Gastrocnemius medialis (tissue), 4 donors: ENCODE measurements around the gene MEOX2. TPM values are rescaled to one million over a fixed set of nuclear protein-coding genes. Genes with fewer than 3 reads are reported as not detected.
A peak's percentile ranks its signal among the peaks of the same experiment; 100 is the strongest.

Experiments
- ATAC-seq, 2 donors: fragments of 150-250 bp; one replicate each; pipeline ENCODE4 v1.9.1; 2016
- DNase-seq, 2 donors: peaks; one replicate each; pipeline ENCODE4 v3.0.0-alpha.2; 2019
- H3K27ac ChIP-seq, 4 donors: fragments of 200-600 bp; sonication (generic); 1 replicate in 1 of 4; 2 replicates in 3 of 4; pipeline ENCODE4 v1.5.1; 2016 to 2018; ENCODE audit warnings: mild to moderate bottlenecking in 2 of 4, moderate library complexity in 1 of 4
- H3K27me3 ChIP-seq, 3 donors: fragments of 200-600 bp; sonication (generic) in 2 of 3; 1 replicate in 1 of 3; 2 replicates in 2 of 3; pipeline versions ENCODE4 v1.5.1 to v1.6.0; 2016 to 2019; ENCODE audit warnings: mild to moderate bottlenecking in 1 of 3, moderate library complexity in 1 of 3
- H3K36me3 ChIP-seq, 2 donors: fragments of 200-600 bp; sonication (generic) in 1 of 2; one replicate each; pipeline ENCODE4 v1.5.1; 2017 to 2018
- H3K4me1 ChIP-seq, 2 donors: fragments of 200-600 bp; sonication (generic) in 1 of 2; one replicate each; pipeline ENCODE4 v1.5.1; 2016 to 2017; ENCODE audit warnings: mild to moderate bottlenecking in 2 of 2
- H3K4me3 ChIP-seq, 4 donors: fragments of 200-600 bp; sonication (generic) in 3 of 4; 1 replicate in 1 of 4; 2 replicates in 3 of 4; pipeline ENCODE4 v1.5.1; 2016 to 2019; ENCODE audit warnings: mild to moderate bottlenecking in 2 of 4
- H3K9me3 ChIP-seq, 3 donors: fragments of 200-600 bp; sonication (generic) in 2 of 3; 1 replicate in 1 of 3; 2 replicates in 2 of 3; pipeline ENCODE4 v1.5.1; 2016 to 2019
- POLR2A ChIP-seq, 2 donors: fragments of 450-650 bp; IDR thresholded peaks; one replicate each; pipeline ENCODE4 v1.6.1; 2017; ENCODE audit warnings: antibody characterized with exemption in 2 of 2, mild to moderate bottlenecking in 2 of 2, moderate library complexity in 2 of 2
- in situ Hi-C, 4 donors: fragments of 200-750 bp; cut with MboI; loops; one replicate each; pipeline versions ENCODE4 v1.15.0 to v1.8.0; 2017; ENCODE audit warnings: low sequenced_read_pairs in 4 of 4
- intact Hi-C: fragments of 100-400 bp; cut with DNase I; formaldehyde crosslinking; loops from one replicate; pipeline ENCODE4 v1.15.1; 2023; ENCODE audit warnings: low total_unique reads
- total RNA-seq, 4 donors: library from RNA; depleted of rRNA; stranded (reverse); fragments of >200 nt; gene quantifications; one replicate each; pipeline versions ENCODE4 v1.1.0 to v1.2.3, GENCODE V29; 2016
- TF ChIP-seq, protein P1 (sequence below), 5 experiments: fragments of 450-650 bp in 3 of 5; fragments of 200-600 bp in 2 of 5; sonication (generic) in 2 of 5; IDR thresholded peaks in 4 of 5; conservative IDR thresholded peaks in 1 of 5; 1 replicate in 4 of 5; 2 replicates in 1 of 5; pipeline ENCODE4 v1.5.1; 2016 to 2019; ENCODE audit warnings: antibody characterized with exemption in 5 of 5, mild to moderate bottlenecking in 3 of 5, moderate library complexity in 3 of 5

The MEOX2 gene
- total RNA-seq, 4 donors from 2014 or later = 4.3 to 16.2 (median 7.3) TPM

DNA sequence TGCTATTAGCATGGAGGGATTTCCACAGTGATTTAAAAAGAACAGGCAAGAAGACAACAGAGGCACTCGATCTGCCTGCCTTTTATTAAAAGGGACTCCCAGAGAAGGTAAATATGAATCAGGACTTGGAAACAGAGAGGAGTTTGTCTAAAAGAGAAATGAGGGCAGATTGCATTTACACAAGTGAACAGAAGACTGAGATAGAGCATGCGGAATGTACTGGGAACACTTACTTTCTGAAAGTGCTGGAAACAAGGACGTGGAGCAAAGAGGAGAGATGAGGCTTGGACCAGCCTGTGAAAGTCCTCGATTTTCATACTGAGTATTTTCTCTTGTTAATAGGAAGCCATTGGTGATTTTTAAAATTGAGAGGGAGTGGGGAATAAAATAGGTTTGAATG is 35.7 kb downstream of the MEOX2 start:
- TF ChIP-seq, protein P1, sequence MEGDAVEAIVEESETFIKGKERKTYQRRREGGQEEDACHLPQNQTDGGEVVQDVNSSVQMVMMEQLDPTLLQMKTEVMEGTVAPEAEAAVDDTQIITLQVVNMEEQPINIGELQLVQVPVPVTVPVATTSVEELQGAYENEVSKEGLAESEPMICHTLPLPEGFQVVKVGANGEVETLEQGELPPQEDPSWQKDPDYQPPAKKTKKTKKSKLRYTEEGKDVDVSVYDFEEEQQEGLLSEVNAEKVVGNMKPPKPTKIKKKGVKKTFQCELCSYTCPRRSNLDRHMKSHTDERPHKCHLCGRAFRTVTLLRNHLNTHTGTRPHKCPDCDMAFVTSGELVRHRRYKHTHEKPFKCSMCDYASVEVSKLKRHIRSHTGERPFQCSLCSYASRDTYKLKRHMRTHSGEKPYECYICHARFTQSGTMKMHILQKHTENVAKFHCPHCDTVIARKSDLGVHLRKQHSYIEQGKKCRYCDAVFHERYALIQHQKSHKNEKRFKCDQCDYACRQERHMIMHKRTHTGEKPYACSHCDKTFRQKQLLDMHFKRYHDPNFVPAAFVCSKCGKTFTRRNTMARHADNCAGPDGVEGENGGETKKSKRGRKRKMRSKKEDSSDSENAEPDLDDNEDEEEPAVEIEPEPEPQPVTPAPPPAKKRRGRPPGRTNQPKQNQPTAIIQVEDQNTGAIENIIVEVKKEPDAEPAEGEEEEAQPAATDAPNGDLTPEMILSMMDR (IDR thresholded peaks at IDR 0.05 in 4 of 5, conservative IDR thresholded peaks at IDR 0.05 in 1 of 5) = no peak
- TF ChIP-seq POLR2A (IDR thresholded peaks at IDR 0.05) = no peak
- H3K4me3 ChIP-seq = no peak overlapping the region
- in situ Hi-C loops (no loop called here), intact Hi-C loops (no loop called here)
- peaks cover 2 to 6% of the 10 kb centered on the region in 2 donors for H3K4me1 ChIP-seq
- H3K27ac ChIP-seq = no peak overlapping the region
- ATAC-seq (no peak), DNase-seq (no peak)
- H3K9me3 ChIP-seq = no peaks in the 10 kb centered on the region
- no peaks in the 10 kb centered on the region for H3K27me3 ChIP-seq
- H3K36me3 ChIP-seq = no peaks in the 10 kb centered on the region

GRCh38 chr7:15648461-15648961 is 38.0 kb downstream of the MEOX2 start:
- TF ChIP-seq, protein P1 (IDR thresholded peaks at IDR 0.05 in 4 of 5, conservative IDR thresholded peaks at IDR 0.05 in 1 of 5) = no peak
- TF ChIP-seq POLR2A (IDR thresholded peaks at IDR 0.05) = no peak
- no peaks in the 10 kb centered on the region for H3K9me3 ChIP-seq
- intact Hi-C loops (no loop called here), in situ Hi-C loops (no loop called here)
- no peak for ATAC-seq
- peaks cover 3 to 6% of the 10 kb centered on the region in 2 donors for H3K4me1 ChIP-seq
- H3K4me3 ChIP-seq = peak overlapping the region in 1 of 4 donors; percentile 4
- no peaks in the 10 kb centered on the region for H3K36me3 ChIP-seq
- DNase-seq = no peak
- no peaks in the 10 kb centered on the region for H3K27me3 ChIP-seq
- peak overlapping the region; percentile 33 to 63 (median 46) for H3K27ac ChIP-seq

DNA sequence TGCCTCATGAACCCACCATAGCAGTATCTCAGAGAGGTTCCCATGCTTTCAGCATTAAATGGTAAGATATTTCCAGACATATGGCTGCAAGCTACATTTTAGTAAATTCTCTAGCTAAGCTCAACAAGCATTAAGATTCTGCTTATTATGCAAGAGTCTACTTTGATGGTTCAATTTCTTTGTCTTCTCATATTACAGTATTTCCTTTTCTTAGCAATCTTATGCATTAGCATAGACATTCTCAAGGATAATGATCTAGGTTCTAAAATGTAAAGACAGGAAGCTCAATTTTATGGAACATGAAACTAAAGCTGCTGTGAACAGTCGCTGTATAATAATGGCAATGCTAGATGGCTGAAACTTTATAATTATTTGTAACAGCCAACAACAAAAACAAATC is 39.2 kb downstream of the MEOX2 start:
- intact Hi-C loops (no loop called here), in situ Hi-C loops (no loop called here)
- Histone ChIP-seq H3K27me3 (no peaks in the 10 kb centered on the region), H3K36me3 (no peaks in the 10 kb centered on the region), H3K4me3 (no peak overlapping the region), H3K27ac (no peak overlapping the region), H3K9me3 (no peaks in the 10 kb centered on the region), H3K4me1 (peaks cover 3 to 6% of the 10 kb centered on the region in 2 donors)
- ATAC-seq (no peak), DNase-seq (no peak)
- TF ChIP-seq POLR2A (IDR thresholded peaks at IDR 0.05) = no peak
- TF ChIP-seq, protein P1 (IDR thresholded peaks at IDR 0.05 in 4 of 5, conservative IDR thresholded peaks at IDR 0.05 in 1 of 5) = no peak

DNA sequence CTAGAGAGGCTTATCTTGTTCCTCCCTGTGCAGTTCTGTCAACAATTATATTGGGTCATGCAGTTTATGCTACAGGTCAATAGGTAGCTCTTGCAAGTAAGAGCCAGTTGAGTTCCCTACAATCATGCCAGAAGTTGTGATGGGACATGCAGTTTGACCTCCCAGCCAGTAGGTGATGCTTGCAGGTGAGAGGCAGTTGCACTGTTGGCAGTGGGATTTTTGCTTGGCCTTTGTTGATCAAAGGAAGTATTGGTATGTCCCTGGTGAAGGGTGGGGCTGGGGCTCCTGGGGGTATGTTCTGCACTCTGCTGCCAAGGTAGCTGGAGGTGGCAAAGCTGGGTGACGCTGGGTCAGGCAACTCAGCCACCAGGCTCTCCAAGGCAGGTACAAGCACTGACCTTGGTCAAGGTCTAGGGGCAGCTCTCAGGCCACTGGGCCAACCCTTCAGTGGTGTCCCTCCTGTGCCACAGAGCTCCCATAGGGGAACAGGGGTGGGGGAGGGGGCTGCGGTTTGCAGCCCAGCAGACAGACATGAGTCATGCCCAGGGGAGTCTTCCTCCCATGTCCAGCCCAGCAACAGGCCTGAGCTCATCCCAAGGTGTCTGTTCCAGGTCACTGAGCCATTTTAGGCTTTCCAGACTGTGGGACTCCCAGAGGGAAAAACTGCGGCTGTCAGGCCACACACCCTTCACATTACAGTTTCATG is 43.3 kb downstream of the MEOX2 start:
- Histone ChIP-seq H3K4me1 (peaks cover 3 to 6% of the 10 kb centered on the region in 2 donors), H3K36me3 (no peaks in the 10 kb centered on the region), H3K4me3 (no peak overlapping the region), H3K27me3 (no peaks in the 10 kb centered on the region), H3K27ac (no peak overlapping the region), H3K9me3 (no peaks in the 10 kb centered on the region)
- DNase-seq (no peak), ATAC-seq (no peak)
- intact Hi-C loops (no loop called here), in situ Hi-C loops (no loop called here)
- TF ChIP-seq, protein P1 (IDR thresholded peaks at IDR 0.05 in 4 of 5, conservative IDR thresholded peaks at IDR 0.05 in 1 of 5) = no peak
- TF ChIP-seq POLR2A (IDR thresholded peaks at IDR 0.05) = no peak
